ENCODE measurements around the gene WEE2.

The WEE2 gene

GRCh38 chr7:141691961-141692360 lies 16.2 kb upstream of the WEE2 start:
- DNase-seq, result no peak

- DNase-seq, result no peak
These were observed 15.1 kb upstream of the WEE2 start for GRCh38 chr7:141693082-141693481.

GRCh38 chr7:141695803-141696289 lies 12.3 kb upstream of the WEE2 start:
- DNase-seq, result no peak

GRCh38 chr7:141696348-141696747 lies 11.8 kb upstream of the WEE2 start:
- DNase-seq, result no peak

GRCh38 chr7:141697211-141697871 lies 10.8 kb upstream of the WEE2 start:
- peak; percentile 57 for DNase-seq

- DNase-seq, result no peak
These were observed 9.7 kb upstream of the WEE2 start for GRCh38 chr7:141698247-141699015.

- DNase-seq, result no peak
These were observed 8.3 kb upstream of the WEE2 start for GRCh38 chr7:141699860-141700259.

GRCh38 chr7:141700296-141700847 lies 7.8 kb upstream of the WEE2 start:
- no peak for DNase-seq

GRCh38 chr7:141700848-141701371 lies 7.2 kb upstream of the WEE2 start:
- no peak for DNase-seq

GRCh38 chr7:141701489-141702046 lies 6.6 kb upstream of the WEE2 start:
- peak; percentile 15 for DNase-seq

GRCh38 chr7:141702047-141702567 lies 6.0 kb upstream of the WEE2 start, which contains the start of gene DENND11:
TSS of gene DENND11 (minus strand) at chr7:141702166. CDS start at chr7:141702153, 13 bp downstream.
- peak; percentile 29 for DNase-seq

- no peak for DNase-seq
These were observed 5.3 kb upstream of the WEE2 start for GRCh38 chr7:141702892-141703291.

GRCh38 chr7:141704112-141704511 lies 4.0 kb upstream of the WEE2 start:
- DNase-seq, result no peak

- no peak for DNase-seq
These were observed 3.4 kb upstream of the WEE2 start for GRCh38 chr7:141704741-141705140.

GRCh38 chr7:141706239-141707064 lies 1.7 kb upstream of the WEE2 start:
- no peak for DNase-seq

- no peak for DNase-seq
These were observed 1.2 kb downstream of the WEE2 start for GRCh38 chr7:141709318-141709717.

GRCh38 chr7:141709749-141710148 lies 1.6 kb downstream of the WEE2 start:
- DNase-seq, result no peak

GRCh38 chr7:141710301-141710700 lies 2.1 kb downstream of the WEE2 start:
- no peak for DNase-seq

GRCh38 chr7:141712603-141713255 lies 4.6 kb downstream of the WEE2 start:
- DNase-seq, result no peak

GRCh38 chr7:141713890-141714289 lies 5.7 kb downstream of the WEE2 start:
- DNase-seq, result no peak

- no peak for DNase-seq
These were observed 6.4 kb downstream of the WEE2 start for GRCh38 chr7:141714571-141714970.

GRCh38 chr7:141715018-141715417 lies 6.9 kb downstream of the WEE2 start:
- DNase-seq, result no peak
